ENCODE measurements around the gene PPP2R5E.
"Not testable (repeated sequence)": the region's sequence is repeated elsewhere in the genome, so short reads cannot be mapped to it uniquely, and the experiment has no call there.

Gene PPP2R5E

GRCh38 chr14:63522511-63522910 is 20.7 kb downstream of the PPP2R5E start:
- DNase-seq (ENCODE audit: low read depth, low spot score) = not testable (repeated sequence)

- DNase-seq (ENCODE audit: low read depth, low spot score) = no peak
These were observed 25.8 kb downstream of the PPP2R5E start for GRCh38 chr14:63517354-63517753.

DNA sequence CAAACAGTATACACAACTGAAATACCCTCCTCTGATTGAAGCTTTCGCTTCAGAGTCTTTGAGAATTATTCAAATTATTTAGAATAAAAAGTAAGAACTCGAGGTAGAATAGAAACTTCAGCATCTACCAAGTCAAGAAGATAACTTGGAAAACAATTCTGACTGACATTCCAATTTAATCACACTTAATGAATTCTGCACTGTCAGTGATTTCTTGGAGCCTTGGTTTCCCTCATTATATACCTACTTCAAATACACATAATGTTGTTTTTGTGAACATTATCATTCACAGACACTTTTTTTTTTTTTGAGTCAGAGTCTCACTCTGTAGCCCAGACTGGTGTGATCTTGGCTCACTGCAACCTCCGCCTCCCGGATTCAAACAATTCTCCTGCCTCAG is 27.9 kb downstream of the PPP2R5E start:
- DNase-seq (ENCODE audit: low read depth, low spot score) = no peak

DNA sequence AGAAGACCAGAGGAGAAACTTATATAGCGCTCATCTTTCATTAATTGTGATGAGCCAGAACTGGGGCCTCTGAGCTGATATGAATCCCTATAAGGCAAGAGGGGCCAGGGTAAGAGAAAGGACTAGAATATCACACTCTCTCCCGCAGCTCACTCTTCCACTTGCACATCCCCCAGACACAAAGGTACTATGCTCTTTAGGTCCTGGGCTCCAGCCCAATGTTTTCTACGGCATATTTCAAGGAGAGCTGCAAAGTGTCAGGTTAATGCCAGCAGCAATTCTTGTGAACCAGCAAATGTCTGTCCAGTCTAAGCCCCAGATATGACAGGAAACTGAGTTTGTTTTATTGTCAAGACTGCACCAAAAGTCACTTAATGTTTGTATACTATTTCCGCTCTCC is 29.4 kb downstream of the PPP2R5E start:
- DNase-seq (ENCODE audit: low read depth, low spot score) = no peak

- DNase-seq (ENCODE audit: low read depth, low spot score) = no peak
These were observed 30.3 kb downstream of the PPP2R5E start for GRCh38 chr14:63512861-63513260.

DNA sequence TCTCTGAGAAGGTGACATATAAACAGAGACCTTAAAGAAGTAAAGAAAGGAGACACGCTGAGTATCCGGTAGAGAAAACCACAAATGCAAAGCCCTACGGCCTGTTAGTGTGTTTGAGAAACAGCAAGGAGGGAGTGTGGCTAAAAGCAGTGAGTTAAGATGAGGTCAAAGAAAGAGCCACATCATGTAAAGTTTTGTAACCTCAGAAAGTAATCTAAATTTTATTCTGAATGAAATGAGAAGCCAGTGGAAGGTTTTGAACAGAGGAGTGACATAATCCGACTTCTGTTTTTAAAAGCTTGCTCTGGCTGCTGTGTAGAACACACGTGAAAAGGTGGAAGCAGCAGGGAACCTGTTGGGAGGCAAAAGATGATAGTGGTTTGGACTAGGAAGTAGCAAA is 32.6 kb downstream of the PPP2R5E start:
- DNase-seq (ENCODE audit: low read depth, low spot score) = peak; percentile 29

DNA sequence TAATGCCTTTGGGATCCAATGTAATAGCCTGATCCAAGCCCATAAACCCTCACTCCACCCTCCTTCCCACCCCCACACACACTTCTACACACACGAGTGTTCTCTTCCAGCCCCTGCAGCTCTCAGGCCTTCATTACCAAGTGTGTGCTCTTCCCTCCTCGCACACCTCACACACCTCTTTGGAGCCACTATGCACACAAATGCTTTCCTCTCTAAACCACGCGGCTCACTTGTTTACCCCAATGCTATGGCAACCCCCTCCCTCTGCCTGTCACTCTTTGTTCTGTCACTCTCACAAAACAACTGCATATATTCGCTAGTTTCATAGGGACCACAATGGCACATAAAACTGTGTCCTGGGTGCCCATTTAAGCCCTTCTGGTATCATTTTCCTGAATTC is 35.1 kb downstream of the PPP2R5E start:
- no peak for DNase-seq (ENCODE audit: low read depth, low spot score)

DNA sequence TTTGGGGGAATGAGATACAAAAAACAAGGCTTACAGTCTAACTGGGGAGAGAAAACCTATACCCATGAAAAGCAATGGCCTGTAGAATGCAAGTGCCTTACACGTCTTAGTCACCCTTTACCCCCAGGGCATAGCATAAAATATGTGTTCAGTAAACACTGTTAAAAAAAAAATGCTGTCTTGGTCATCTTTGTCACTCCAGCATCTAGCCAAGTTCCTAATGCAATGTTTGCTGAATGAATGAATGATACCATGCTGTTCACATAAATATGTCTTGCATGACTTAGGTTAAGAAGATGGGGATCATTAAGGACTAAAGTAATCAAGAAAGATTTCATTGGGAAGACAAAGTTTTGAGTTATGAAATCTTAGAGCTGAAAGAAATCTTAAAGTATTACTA is 38.5 kb downstream of the PPP2R5E start:
- no peak for DNase-seq (ENCODE audit: low read depth, low spot score)

DNA sequence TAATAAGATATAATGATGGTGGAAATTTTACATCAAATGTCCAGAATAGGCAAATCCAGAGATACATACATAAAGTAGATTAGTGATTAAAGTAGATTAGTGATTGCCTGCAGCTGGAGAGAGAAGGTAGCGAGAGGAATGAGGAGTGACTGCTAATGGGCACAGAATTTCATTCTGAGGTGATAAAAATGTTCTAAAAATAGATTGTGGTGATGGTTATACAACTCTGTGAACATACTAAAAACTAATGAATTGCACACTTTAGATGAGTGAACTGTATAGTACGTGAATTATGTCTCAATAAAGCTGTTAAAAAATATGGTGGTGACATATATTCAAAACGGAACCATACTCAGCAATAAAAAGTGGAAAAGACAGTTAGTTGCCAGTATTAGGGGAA is 41.7 kb downstream of the PPP2R5E start:
- no peak for DNase-seq (ENCODE audit: low read depth, low spot score)

DNA sequence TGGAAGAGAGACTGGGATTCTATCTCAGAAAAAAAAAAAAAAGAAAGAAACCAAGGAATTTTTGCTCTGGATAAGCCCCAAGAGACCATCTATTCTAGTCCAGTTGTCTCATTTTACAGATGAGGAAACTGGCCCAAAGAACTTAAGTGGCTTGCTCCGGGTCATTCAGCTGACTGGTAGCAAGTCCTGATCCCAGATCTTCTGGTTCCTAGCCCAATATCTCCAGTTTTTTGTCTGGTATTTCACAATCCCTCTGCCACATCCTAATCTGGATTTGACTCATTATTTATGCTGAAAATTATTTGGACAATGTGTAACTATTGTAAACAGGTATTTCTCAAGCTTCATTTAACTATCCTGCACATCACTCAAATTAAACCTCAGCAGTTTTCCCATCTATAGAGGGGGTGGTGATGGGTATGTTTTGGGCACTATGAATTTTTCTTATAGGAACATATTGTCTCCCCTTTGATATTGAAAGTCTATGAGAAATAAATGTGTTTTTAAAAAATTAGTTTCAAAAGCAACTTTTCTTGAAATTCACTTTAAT is 43.4 kb downstream of the PPP2R5E start:
- no peak for DNase-seq (ENCODE audit: low read depth, low spot score)

DNA sequence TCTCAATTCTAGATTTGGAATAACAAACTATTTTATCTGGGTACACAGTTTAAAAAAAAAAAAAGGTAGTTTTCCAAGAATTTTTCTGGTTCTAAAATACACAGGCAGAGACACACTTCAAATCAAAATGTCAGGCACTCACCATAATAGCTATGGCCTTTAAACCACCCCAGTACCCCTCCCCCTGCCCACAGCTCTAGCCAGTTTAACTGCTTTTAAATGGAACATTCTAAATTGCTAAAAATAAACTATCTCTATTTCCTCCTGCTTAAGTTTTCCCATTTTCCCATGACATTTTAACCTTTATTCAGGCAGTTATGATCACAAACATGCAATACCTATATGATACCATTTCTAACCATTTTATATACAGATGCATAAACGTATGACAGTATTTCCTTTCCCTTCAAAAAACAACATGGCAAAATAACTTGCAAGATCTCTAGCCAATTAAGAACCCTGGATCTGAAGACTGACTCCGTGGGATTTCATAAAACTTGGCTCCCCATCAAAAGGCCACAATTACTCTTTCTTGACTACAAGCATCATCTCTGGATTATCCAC is 46.3 kb downstream of the PPP2R5E start:
- no peak for DNase-seq (ENCODE audit: low read depth, low spot score)

DNA sequence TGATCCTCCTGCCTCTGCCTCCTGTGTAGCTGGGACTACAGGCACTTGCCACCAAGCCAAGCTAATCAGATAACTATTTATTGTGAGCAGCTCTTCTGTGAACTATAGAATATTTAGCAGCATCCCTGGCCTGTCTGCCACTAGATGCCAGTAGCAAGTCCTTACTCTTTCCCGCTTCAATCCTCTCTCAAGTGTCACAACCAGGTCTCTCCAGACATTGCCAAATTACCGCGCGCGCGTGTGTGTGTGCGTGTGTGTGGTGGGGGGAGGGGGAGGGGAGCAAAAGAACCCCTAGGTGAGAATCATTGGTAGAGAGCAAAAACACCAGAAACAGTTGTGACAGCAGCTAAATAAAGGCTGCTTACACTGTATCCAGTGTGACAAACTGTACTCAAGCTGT is 49.9 kb downstream of the PPP2R5E start:
- DNase-seq (ENCODE audit: low read depth, low spot score) = no peak

DNA sequence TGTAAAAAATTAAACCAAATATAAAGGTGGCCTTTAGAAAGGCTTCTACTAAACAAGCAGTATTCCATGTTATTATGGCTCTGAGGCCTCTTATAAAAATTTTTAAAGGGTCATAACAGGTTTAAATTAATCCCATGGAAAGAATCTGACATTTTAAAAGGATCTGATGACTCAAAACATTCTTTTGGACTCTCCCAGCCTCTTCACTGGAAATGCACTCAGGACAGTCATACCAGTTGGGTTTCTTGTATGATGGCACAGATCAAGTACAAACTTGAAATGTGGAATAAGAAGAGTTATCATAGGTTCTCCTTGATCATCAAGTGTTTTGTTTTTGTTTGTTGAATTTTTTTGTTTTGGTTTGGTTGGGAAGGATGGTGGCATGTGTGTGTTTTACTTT is 50.8 kb downstream of the PPP2R5E start:
- DNase-seq (ENCODE audit: low read depth, low spot score) = no peak

DNA sequence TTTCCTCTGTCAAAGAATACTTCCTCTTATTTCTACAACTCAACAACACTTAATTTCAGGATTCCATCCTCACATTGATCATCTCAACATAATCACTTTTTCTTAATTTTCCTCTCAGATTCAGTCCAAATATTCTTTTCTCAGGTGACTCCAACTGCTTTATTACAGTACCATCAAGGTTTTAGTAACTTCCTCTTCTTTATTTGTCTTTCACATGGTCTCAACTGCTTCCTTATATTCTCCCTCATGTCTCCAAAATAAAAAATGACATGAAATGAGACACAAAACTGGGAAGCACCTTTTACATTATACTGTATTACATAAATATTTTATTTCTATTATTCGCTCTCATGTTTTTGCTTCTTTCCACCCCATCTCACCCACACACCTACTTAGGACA is 55.5 kb downstream of the PPP2R5E start:
- DNase-seq (ENCODE audit: low read depth, low spot score) = no peak

DNA sequence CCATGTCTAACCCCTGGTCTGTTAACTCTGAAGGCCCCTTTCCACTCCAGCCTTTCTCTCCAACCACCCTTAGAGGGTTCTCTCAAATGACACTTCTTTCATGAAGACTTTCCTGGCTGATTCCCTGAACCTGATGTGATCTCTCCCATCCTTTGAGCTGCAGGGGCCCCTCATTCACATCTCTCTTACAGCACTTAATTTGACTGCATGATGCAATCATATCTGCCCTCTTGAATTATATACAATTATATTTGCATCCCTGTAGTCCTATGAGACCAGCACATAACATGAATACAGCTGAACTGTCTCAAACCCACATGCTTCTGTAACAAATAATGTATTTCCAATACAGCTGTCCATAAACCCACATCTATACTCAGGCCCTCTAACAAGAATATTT is 56.4 kb downstream of the PPP2R5E start:
- DNase-seq (ENCODE audit: low read depth, low spot score) = no peak

GRCh38 chr14:63483315-63483714 is 59.9 kb downstream of the PPP2R5E start:
- DNase-seq (ENCODE audit: low read depth, low spot score) = no peak

GRCh38 chr14:63480599-63480998 is 62.6 kb downstream of the PPP2R5E start:
- no peak for DNase-seq (ENCODE audit: low read depth, low spot score)

DNA sequence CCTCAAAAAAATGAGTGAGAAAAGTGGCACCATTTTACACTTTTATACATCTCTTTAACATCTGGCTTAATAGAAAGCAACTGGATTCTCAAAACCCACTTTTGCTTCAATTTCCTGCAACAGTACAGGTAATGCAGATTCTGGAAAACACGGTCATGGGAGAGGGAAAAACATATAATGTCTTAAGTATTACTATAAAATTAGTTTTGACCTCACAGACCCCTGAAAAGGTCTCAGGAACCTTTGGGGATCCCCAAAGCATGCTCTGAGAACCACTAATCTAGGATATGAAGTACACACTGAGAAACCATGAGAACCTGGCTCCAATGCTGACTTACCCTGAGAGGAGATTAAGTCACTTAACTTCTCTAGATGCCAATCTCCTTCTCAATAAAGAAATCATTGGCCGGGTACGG is 64.7 kb downstream of the PPP2R5E start:
- no peak for DNase-seq (ENCODE audit: low read depth, low spot score)

DNA sequence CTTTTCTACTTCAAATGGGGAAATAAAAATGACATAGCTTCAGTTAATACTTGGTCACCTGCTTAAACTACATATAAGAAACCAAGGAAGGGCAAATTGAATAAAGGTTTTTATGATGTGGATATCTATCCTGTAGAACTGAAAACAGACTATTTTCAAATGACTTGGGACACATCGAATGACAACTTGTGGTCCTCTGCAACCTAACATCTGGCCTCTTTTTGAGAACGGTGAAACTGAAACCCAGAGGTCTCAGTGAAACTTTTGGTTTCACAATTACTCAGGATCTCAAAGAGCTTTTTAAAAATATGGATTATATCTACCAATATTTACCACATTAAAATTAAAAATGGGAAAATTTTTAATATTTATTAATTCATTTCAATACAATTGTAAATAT is 65.2 kb downstream of the PPP2R5E start:
- DNase-seq (ENCODE audit: low read depth, low spot score) = no peak

DNA sequence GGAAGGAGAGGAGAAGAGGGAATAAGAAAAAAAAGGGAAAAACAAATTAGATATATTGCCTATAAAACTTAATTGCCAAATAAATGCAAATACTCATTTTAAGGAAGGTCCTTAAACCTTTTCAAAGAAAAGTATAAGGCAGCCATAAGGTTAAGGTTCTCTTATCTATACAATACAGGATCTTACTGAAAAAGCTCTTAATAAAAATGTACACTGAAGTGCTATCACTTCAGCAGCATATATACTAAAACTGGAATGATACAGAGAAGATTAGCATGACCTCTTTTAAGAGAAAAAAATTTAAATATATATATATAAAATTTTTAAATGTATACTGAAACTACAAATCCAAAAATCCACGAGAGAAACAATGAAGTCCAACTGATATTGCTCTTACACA is 65.6 kb downstream of the PPP2R5E start:
- DNase-seq (ENCODE audit: low read depth, low spot score) = no peak

DNA sequence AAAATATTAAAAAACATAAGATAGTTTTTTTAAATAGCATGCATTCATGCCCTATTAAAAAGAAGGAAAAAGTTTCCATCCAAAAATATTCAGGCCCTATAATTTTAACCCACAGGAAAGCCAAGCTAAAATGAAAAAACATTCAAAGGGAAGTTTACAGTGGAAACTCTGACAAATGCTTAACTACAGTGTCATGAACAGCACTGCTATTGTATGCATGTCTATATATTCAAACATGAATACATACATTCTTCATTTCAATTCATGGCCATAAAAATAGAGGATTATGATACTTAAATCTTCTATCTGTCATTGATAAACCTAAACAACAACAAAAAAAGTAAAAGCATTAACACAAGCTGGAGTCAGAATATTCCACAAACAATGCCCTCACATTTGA is 67.4 kb downstream of the PPP2R5E start:
- DNase-seq (ENCODE audit: low read depth, low spot score) = no peak

DNA sequence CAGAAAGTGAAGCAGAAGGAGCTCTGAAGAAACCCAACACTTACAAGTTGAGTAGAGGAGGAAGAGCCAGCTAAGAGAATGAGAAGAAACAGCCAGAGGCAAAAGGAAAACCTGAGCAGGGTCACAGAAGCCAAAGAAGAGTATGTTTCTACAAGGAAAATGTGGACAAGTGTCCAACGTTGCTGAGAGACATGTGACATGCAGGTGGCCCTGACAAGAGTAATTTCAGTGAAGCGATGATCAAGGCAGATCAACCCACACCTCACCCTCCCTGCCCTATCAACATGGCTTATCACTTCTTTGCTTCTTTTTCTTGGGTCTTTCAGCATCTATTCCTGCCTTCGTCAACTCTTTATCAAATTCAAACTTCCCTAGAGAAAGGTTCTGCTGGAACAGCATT is 68.3 kb downstream of the PPP2R5E start:
- DNase-seq (ENCODE audit: low read depth, low spot score) = no peak

DNA sequence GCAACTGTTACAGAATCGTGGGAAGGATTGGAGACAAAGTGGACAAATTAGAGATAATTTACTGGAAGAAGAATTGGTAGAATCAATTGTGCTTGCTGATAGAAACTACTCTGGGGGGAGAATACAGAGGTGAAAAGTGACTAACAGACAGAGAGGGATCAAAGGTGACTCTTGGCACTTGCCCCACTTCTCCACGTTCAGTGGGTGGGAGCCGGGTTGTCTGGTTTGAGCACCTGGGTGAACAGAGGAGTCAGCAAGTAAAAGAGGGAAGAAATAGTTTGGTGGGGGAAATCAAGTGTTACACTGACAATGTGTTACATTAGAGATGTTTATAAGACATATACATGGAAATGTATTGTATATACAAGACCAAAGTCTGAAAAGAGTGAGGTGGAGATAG is 69.1 kb downstream of the PPP2R5E start:
- no peak for DNase-seq (ENCODE audit: low read depth, low spot score)

All from smooth muscle cell of the brain vasculature (primary cell).